HS-27A (cell line): Measurements from ENCODE around the gene UNC119.

Source experiments
- DNase-seq: peaks from one replicate; pipeline ENCODE4 v3.0.0-alpha.2; 2012; ENCODE audit warnings: low read depth, missing footprints

The UNC119 gene

GRCh38 chr17:28544402-28545140 lies 7.9 kb downstream of the UNC119 start:
- no peak for DNase-seq

- no peak for DNase-seq
These were observed 11.0 kb downstream of the UNC119 start for GRCh38 chr17:28541439-28541838.

GRCh38 chr17:28540231-28540630 lies 12.2 kb downstream of the UNC119 start:
- DNase-seq, result no peak

- no peak for DNase-seq
These were observed 14.0 kb downstream of the UNC119 start for GRCh38 chr17:28538296-28538895.

GRCh38 chr17:28537219-28537610 lies 15.2 kb downstream of the UNC119 start:
- no peak for DNase-seq

GRCh38 chr17:28536532-28537218 lies 15.7 kb downstream of the UNC119 start:
- no peak for DNase-seq

GRCh38 chr17:28534740-28535375 lies 17.6 kb downstream of the UNC119 start:
- no peak for DNase-seq

- no peak for DNase-seq
These were observed 19.2 kb downstream of the UNC119 start for GRCh38 chr17:28533091-28533807.

GRCh38 chr17:28532050-28532960 lies 20.1 kb downstream of the UNC119 start:
- no peak for DNase-seq

GRCh38 chr17:28530926-28531325 lies 21.5 kb downstream of the UNC119 start:
- DNase-seq, result no peak

GRCh38 chr17:28530250-28530649 lies 22.2 kb downstream of the UNC119 start:
- no peak for DNase-seq

GRCh38 chr17:28529013-28529400 lies 23.4 kb downstream of the UNC119 start:
- no peak for DNase-seq

- DNase-seq, result no peak
These were observed 24.0 kb downstream of the UNC119 start for GRCh38 chr17:28528327-28529012.

GRCh38 chr17:28527859-28528258 lies 24.6 kb downstream of the UNC119 start:
- no peak for DNase-seq

GRCh38 chr17:28527181-28527681 lies 25.2 kb downstream of the UNC119 start:
- DNase-seq, result no peak

- DNase-seq, result no peak
These were observed 26.0 kb downstream of the UNC119 start for GRCh38 chr17:28526381-28526780.

- peak; percentile 34 for DNase-seq
These were observed 27.7 kb downstream of the UNC119 start for GRCh38 chr17:28524476-28525424.

GRCh38 chr17:28523876-28524275 lies 28.5 kb downstream of the UNC119 start:
- no peak for DNase-seq

- no peak for DNase-seq
These were observed 29.2 kb downstream of the UNC119 start for GRCh38 chr17:28523186-28523585.
